Germinal center (tissue), 1 donor: ENCODE data around the gene STK39.

Experiments used
- DNase-seq: peaks from one replicate; pipeline ENCODE4 v3.0.0; 2012; ENCODE audit warnings: mixed read lengths, low spot score

The STK39 gene

GRCh38 chr2:167914969-167915368, 332.4 kb downstream of the STK39 start:
- no peak for DNase-seq

DNA sequence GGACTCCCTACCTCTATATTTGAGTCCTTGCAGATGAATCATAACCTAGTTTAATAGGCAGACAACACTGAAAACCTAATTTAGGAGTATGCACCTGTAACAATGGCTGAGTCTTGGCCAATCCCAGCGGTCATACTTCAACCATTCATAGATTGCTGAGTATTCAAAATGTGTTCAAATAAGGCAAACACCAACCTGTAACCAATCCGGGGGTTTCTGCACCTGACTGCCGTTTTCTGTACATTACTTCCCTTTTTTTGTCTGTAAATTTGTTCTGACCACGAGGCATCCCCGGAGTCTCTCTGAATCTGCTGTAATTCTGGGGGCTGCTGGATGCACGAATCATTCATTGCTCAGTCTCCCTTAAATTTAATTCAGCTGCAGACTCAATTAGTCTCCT, 338.6 kb downstream of the STK39 start:
- no peak for DNase-seq

GRCh38 chr2:167905668-167906067, 341.7 kb downstream of the STK39 start:
- DNase-seq, result no peak
